Measurements from ENCODE around the gene IFT74.
A peak's percentile ranks its signal among the peaks of the same experiment; 100 is the strongest.

The IFT74 gene

DNA sequence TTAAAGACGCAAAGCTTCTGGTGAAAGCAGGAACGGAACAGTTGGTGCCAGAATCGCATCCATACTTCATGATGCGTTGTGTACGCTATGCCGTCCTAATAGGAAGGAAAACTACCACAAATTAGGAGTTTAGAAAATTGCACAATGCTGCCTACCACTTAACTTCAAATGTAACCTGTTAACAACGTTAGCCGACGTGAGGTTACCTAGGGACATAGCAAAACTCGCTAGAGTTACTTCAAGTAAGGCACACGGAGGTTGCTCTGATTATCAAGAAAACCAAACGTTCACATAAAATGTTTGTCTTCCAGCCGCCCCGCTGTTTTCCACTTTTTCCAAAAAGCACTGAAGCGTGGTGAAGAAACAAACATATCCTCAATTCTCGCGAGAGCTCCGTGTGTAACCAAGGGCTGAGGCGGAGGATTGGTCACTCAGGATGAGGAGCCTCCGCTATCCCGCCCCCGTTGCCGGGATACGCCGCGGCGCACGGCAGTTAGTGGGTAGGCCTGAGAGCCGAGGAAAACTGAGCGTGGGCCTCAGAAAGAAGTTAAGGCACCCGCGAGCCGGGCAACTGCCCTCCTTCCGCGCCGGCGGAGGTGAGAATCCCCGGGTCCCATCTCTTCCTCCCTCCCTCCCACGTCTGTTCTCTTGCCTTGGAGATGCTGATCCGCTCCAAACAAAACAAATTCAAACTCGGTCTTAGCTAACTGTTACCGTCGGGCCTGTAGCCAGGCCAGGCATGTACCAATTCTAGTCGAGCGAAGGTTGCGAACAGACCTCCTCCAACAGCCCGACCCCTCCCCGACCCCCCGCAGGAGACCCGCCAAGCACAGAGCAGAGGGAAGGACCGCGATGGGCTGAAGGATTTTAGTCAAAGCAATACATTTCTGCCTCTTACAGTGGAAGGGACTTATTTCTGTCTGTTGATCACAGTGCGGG lies at the start of gene IFT74:
Gene IFT74 (plus strand): TSS at position 492 of the 939 bp plus-strand sequence. CDS start 5,556 bp downstream, outside the sequence.
- peak; percentile 97 for DNase-seq

DNA sequence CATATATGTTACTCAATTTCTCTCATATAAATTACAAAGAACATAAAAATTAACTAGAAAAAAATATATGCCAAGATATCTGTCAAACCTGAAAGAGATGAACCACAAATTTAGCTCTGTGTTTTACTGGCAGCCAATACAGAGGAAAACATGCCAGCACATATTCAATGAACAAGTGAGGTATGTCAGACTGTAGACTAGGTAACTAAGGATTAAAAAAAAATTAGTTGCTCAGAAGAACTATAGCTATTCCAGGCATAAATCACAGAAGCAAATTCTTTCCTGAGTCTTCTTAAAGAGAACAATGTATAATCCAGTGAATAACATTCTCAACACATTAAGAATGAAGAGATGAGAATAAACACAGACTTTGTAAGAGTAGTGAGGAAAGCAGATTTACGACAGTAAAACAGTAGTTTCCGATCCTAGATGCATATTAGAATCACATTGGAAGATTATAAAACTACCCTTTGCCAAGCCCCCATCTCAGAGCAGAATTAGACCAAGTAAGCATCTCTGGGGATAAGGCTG lies 43.0 kb upstream of the IFT74 start:
- no peak for DNase-seq

DNA sequence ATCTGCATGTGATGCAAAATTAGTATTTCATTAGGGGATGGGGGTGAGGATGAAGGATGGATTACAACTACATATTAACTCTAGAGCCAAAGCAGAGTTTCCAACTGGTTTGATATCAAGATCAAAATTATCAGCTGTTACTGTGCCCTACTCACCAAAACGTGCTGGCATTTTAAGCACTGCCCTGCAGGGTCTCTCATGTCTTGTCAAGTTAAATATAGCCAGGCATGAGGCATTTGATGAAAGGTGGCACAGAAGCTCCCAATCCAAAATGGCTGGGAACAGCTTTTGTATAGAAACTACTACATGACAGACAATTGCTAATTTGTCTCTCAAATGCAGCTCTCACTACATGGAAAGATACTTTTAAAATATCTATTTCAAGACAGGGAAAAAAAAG lies 36.5 kb upstream of the IFT74 start:
- DNase-seq, result no peak

DNA sequence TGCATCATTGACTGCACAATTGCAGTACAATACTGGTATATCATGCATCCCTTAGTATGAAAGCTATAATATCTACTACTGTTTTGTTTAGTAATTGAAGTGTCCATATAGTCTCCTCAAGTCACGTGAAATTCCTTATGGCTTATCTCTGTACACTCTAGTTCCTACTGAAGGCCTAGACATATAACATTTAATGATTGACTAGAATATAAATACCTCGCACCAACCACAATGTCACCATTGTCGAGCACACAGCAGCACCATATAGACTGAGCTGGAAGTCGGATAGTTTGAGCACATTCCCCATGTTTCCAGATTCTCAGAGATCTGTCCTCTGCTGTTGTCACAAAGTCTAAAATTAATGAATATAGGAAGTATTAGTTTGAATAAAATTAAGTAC lies 30.6 kb upstream of the IFT74 start:
- no peak for DNase-seq

DNA sequence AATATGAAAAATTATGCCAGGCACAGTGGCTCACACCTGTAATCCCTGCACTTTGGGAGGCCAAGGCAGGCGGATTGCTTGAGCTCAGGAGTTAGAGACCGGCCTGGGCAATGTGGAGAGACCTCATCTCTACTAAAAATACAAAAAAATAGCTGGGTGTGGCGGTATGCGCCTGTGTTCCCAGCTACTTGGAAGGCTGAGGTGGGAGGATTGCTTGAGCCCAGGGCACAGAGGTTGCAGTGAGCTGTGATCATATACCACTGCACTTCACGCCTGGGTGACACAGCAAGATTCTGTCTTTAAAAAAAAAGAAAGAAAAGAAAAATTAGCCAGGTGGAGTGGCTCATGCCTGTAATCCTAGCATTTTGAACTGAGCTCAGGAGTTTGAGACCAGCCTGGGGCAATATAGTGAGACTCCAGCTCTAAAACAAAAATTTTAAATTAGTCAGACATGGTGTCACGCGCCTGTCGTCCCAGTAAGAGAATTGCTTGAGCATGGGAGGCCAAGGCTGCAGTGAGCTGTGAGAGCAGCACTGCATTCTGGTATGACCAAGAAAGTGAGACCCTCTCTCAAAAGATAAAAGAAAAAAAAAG lies 27.2 kb upstream of the IFT74 start:
- no peak for DNase-seq

DNA sequence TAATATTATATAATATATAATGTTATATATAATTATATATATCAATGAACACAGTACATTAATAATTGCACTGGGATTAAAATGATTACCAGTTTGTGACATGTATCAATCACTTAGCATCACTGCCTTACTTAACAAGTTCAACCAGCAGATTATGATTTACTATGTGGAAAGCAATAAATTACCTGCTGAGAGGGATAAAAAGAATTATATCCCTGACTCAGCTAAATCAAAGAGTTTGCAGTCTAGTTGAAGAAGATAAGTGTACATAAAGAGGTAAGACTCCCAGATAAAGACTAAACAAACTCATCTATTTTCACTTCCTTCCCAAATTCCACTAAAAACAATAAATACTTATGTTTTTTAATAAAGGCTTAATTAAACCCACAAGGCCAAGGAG lies 20.4 kb upstream of the IFT74 start:
- DNase-seq, result no peak

DNA sequence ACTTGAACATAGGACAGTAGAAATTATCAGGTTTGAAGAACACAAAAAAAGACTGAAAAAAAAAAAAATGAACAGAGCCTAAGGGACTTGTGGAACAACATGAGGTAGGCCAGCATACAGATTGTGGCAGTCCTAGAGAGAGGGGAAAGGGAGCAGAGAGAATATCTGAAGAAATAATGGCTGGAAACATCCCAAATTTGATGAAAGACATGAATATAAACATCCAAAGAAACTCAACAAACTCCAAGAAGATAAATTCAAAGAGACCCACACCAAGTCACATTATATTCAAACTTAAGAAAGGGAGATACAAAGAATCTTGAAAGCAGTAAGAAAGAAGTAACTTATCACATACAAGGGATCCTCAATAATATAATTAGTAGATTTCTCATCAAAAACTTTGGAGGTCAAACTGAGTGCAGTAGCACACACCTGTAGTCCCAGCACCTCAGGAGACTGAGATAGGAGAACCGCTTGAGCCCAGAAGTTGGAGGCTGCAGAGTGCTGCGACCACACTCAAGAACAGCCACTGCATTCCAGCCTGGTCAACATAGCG lies 18.3 kb upstream of the IFT74 start:
- DNase-seq, result no peak

DNA sequence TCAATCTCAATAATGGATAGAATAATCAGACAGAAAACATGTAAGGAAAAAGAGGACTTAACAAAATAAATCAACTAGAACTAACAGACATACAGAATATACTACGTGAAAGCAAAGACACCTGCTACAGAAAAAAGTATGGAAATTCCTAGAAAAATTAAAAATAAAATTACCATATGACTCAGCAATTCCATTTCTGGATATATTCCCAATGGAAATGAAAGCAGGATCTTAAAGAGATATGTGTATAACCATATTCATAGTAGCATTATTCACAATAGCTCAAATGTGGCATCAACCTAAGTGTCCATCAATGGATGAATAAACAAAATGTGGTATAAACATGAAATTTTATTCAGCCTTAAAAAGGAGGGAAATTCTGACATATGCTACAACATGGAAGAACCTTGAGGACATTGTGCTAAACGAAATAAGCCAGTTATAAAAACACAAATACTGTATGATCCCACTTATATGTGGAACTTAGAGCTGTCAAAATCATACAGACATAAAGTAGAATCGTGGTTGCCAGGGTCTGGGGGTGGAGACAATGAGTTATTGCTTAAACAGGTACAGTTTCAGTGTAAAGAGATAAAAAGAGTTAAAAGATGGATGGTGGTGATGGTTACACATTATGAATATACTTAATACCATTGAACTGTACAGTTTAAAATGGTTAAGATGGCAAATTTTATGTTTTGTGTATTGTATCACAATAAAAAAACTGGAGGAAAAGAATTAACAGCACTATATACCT lies 16.1 kb upstream of the IFT74 start:
- DNase-seq, result no peak

DNA sequence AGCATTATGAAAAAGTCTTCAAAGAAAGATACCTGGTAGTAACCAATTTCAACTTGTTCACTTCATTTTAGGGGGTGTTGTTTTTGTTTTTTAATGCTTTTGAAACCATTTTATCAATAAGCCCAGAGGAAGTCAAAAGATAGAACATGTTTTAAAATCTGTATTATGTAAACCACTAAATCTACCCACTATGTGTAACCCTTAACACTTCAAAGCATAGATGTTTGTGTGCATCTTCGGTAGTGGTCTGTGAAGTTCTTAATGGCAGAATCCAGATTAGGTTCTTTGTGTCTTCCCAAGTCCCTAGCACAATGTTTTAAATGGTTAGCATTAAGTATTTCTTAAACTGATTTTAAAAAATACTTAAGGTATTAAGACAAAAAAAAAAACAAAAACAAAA lies 15.4 kb upstream of the IFT74 start:
- no peak for DNase-seq

DNA sequence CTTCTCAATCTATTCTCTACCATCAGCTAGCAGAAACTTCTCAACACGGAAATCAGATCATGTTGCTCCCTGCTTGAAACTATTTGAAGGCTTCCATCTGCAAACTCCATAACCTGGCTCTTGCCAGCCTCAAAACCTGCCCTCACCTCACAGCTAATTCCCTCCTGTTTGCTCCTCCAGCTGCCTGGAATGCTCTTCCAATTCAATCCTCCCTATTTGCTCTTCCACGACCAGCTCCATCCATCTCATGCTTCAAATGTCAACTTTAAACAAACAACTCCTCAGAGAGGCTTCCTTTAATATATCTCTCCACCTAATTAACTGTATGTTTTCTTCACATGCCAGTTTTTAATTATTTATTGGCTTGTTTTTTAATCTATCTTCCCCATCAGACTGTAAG lies 10.6 kb upstream of the IFT74 start:
- no peak for DNase-seq

DNA sequence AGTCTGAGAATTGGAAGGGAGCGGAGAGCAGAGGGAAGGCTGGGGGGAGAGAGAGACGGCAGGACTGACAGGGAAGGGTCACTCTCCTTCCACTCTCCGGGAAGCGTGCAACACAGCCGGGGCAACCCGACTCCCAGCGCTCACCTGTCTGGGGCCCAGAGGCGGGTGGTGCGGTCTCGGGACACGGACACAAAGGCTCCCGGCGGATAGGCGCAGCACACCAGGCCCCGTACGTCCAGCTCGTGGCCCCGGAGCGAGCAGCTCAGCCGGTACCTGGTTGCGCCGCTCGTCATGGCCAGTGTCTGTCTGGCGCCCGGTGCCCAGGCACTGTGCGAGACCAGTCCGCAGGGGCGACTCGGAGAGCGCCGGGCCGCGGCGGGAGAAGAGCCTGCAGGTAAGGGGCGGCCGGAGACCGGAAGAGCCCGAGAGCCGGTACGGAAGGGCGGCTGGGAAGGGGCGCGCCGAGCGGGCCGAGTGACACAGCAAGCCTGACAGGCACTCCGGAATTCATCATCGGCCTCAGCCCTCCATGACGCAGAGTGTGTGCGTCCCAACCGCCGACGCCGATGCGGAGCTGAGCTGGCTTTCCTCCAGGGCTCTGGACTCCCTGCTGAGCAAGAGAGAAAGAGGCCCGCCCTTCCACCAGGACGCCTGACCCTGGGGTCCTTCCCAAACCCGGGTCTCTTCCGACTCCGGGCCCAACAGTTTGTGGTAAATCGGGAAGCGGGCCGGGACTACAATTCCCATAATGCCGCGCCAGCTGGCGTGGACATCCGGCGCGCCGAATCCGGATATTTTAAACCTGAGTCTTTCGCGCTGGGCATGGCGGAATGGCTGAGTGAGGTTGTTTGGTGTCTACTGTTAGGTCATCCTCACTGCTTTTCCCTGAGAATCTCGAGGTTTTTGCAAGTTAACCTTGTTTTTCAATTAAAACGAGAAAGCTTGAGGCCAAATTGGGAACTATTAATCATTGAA lies 9.2 kb upstream of the IFT74 start, which contains the start of gene PLAA:
Gene PLAA (minus strand): TSS at position 490 of the 975 bp plus-strand sequence. CDS start 197 bp downstream, at position 293.
- DNase-seq, result peak; percentile 90

DNA sequence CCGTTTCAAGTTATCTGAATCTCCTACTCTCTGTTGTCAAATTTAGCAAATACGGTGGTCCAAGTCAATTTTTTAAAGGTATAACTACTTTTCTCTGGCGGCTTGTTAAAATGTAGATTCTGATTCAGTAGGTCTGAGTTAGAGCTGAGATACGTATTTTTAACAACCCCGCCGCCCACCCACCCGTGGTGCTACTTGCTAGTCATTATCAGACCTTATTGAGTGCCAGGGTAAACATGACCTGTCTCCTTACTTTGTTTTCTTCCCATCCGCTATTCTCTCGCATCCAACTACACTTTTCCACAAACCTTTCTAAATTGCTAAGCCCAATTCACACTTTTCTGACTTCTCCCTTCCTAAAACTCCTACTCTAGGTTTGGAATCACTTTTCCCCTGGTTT lies 8.5 kb upstream of the IFT74 start:
- DNase-seq, result no peak

DNA sequence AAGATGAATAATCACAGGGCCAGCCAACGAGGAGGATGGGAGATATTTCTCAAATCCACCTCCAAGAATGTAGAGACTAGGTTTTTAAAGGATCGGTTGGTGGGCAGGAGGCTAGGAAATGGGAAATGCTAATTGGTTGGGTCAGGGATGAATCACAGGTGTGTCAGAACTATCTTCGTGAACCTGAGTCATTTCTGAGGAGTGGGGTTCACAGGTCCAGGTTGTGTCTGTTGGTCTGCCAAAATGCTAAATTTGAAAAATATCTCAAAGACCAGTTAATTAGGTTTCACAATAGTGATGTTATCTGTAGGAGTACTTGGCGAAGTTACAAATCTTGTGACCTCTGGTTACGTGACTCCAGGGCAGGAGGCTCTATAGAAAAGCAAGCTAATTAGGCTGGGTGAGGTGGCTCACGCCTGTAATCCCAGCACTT lies 6.6 kb upstream of the IFT74 start:
- DNase-seq, result no peak

DNA sequence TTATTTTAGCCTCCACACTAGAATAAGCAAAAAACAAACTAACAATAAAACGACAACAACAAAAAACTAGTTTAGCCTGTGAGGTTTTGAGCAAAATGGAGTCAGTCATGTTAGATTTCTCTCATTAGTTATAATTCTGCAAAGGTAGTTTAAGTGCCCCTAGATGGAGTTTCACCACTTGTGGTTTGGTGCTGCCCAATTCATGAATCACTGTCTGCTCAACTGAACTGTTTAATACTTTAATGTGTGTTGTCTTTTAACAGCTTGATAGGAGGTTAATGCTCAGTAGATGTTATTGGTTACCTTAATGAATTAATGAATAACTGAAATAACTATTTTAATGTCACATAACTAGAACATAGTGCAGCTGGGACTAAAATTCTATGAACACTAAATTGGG lies 5.7 kb upstream of the IFT74 start:
- no peak for DNase-seq

DNA sequence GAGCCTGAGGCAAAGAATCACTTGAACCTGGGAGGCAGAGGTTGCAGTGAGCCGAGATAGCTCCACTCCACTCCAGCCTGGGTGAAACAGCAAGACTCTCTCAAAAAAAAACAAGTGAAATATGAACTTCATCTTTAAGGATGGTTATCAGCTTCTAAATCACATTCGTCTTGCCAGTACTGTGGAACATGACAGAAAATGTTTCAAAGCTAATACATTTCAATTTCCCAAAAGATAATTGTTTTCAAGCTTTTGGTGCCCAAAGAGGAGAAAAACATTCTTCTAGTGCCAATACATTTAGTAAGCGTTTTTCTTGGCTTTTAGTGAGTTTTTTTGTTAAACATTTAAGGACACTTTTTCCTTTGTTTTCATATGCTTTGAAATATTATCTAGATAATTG lies 4.4 kb upstream of the IFT74 start:
- DNase-seq, result no peak

DNA sequence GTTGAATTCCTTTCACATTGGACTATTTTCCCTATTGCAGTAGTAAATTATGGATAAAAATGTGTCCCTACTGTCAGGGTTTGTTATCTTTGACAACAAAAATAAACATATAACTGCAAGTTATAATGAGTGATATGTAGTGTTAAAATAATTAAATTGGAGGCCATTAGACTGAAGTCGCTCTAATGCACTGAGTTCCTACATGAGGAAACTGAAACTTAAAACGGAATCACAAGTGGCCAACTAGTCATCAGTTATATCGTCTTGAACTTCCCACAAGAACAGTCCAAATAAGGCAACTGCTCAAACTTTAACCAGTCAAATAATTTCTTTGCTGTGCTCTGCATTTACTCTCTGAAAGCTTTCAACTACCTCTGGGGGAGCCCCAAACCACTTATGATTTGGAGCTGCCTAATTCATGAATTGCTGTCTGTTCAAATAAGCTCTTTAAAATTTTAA lies 2.1 kb upstream of the IFT74 start:
- no peak for DNase-seq

DNA sequence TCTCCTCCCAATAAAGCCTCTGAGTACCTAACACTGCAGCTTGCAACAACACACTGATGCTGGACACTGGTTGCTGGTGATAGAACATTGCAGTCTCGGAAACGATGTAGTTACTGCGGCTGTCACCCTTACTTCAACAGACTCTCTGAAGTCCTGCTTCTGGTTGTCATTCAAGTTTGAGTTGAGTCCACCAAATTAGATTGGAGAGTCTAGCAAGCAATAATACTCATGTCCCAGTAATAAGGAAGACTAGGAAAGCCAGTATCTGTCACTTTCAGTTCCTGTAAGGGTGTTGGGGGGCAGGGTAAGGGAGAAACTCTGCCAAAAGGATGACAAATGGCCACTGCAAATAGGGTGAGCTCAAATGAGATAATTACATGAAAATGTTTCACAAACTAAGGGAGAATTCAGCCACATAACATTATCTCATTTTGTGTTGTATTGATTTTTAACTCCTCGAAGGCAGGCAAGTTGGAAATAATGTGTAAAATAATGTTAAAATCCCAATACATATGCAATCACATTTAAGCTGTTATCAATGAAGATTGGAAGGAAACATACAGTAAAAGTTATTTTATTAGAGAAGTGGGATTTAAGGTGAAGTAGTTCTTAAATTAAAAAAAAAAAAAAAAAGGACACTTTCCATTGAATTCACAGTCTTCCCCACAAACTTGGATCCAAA lies 849 bp upstream of the IFT74 start:
- no peak for DNase-seq

DNA sequence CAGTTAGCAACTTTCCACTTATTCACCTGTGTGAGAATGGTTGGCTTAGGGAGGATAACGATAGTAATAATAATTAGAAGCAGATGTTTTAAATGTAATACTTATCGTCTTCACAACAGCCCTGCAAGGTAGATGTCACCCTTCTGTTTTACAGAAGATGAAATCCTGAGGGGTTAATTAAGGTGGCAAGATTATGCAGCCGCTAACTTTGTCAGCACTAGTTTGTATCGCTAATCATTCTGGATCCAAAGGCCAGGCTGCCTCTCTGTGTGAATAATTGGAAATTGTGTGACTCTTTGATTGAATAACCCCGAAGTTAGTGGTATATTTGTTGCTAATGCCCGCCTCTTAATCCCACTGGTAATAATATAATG lies 635 bp downstream of the IFT74 start:
- no peak for DNase-seq

DNA sequence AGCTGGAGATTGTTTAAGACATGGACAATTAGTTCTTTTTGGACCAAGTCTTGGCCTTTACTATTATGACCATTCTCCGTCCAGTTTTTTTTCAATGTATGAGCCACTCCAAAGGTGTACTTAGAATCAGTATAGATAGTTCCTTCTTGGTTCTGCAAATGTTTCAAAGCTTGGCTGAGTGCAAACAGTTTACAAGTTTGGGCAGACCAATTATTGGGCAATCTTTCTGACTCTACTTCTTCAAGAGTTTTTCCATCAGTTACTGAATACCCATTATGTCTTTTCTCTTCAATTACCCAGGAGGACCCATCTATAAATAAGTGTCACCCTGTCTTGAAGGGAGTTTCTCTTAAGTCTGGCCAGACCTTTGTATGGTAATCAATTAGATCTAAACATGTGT lies 15.5 kb downstream of the IFT74 start:
- no peak for DNase-seq

DNA sequence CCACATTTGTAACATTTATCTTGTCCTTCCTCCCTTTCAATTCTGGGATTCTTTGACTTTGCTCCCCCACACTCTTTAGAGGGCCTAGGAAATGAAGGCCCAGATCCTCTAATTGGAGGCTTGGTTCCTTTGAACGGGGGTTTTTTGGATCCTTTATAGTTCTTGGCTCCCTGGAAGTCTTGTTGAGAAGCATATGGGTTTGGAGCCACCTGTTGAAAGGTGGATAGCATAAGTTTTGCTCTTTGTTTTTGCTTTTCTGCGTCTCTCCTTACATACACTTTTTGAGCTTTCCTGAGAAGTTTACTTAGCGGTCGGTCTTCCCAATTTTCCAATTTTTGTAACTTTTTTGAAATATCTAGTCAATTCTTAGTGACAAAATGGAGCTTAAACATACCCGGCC lies 17.8 kb downstream of the IFT74 start:
- no peak for DNase-seq

DNA sequence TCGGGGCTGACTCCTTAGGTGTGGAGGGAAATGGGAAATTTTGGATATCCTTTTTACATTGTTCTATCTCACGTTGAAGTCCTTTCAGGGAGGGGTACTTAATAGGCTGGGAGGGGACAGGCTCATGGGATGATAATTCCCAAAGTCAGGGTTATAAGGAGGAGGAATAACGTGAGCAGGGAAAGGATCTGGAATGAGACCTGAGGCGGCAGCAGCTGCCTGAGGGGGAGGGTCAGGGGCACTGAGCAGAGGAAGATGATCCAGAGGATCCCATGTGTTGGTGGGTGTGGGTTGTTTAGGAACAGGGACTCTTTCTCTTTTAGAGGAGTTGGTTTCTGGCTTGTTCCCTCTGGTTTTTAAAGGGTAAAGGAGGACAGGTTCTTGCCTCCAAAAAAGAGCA lies 18.7 kb downstream of the IFT74 start:
- no peak for DNase-seq

Measured in NCI-H2029 treated with DMSO at 0.1 percent for 48 hours (cell line).